ENCODE measurements around the gene FRMD8.

The FRMD8 gene

GRCh38 chr11:65375012-65375411 lies 11.4 kb upstream of the FRMD8 start:
- no peak for DNase-seq (ENCODE audit: low spot score)

- DNase-seq (ENCODE audit: low spot score), result no peak
These were observed 10.2 kb upstream of the FRMD8 start for GRCh38 chr11:65376138-65376713.

- DNase-seq (ENCODE audit: low spot score), result no peak
These were observed 9.4 kb upstream of the FRMD8 start for GRCh38 chr11:65377036-65377435.

- DNase-seq (ENCODE audit: low spot score), result no peak
These were observed 8.7 kb upstream of the FRMD8 start for GRCh38 chr11:65377777-65378176.

GRCh38 chr11:65378208-65378927 lies 8.1 kb upstream of the FRMD8 start:
- no peak for DNase-seq (ENCODE audit: low spot score)

GRCh38 chr11:65378928-65379638 lies 7.4 kb upstream of the FRMD8 start:
- DNase-seq (ENCODE audit: low spot score), result no peak

- DNase-seq (ENCODE audit: low spot score), result no peak
These were observed 6.6 kb upstream of the FRMD8 start for GRCh38 chr11:65379698-65380459.

- DNase-seq (ENCODE audit: low spot score), result no peak
These were observed 5.8 kb upstream of the FRMD8 start for GRCh38 chr11:65380460-65381119.

GRCh38 chr11:65381716-65382032 lies 4.8 kb upstream of the FRMD8 start:
- DNase-seq (ENCODE audit: low spot score), result peak; percentile 56

GRCh38 chr11:65382033-65382803 lies 4.2 kb upstream of the FRMD8 start, which contains the start of gene SLC25A45:
Gene SLC25A45, minus strand, starts transcription at chr11:65382646. Its CDS starts 695 bp downstream, at chr11:65381951.
- peak; percentile 93 for DNase-seq (ENCODE audit: low spot score)

- DNase-seq (ENCODE audit: low spot score), result no peak
These were observed 3.6 kb upstream of the FRMD8 start for GRCh38 chr11:65382804-65383368.

- no peak for DNase-seq (ENCODE audit: low spot score)
These were observed 2.7 kb upstream of the FRMD8 start for GRCh38 chr11:65383778-65384177.

GRCh38 chr11:65384301-65384889 lies 2.0 kb upstream of the FRMD8 start:
- DNase-seq (ENCODE audit: low spot score), result no peak

GRCh38 chr11:65388731-65389130 lies 2.3 kb downstream of the FRMD8 start:
- no peak for DNase-seq (ENCODE audit: low spot score)

GRCh38 chr11:65389294-65389980 lies 3.0 kb downstream of the FRMD8 start:
- no peak for DNase-seq (ENCODE audit: low spot score)

- peak; percentile 31 for DNase-seq (ENCODE audit: low spot score)
These were observed 3.9 kb downstream of the FRMD8 start for GRCh38 chr11:65390099-65390941.

- peak; percentile 64 for DNase-seq (ENCODE audit: low spot score)
These were observed 4.6 kb downstream of the FRMD8 start for GRCh38 chr11:65390996-65391395.

- DNase-seq (ENCODE audit: low spot score), result no peak
These were observed 5.9 kb downstream of the FRMD8 start for GRCh38 chr11:65392186-65392829.

All from AG08395 (cell line).